ENCODE results near the gene FAM83C. TPM values are rescaled to one million over a fixed set of nuclear protein-coding genes. Genes with fewer than 3 reads are reported as not detected.
"Not testable (repeated sequence)": the region's sequence is repeated elsewhere in the genome, so short reads cannot be mapped to it uniquely, and the experiment has no call there.

FAM83C gene
- total RNA-seq, 1 experiment from 2014 or later, result not detected

DNA sequence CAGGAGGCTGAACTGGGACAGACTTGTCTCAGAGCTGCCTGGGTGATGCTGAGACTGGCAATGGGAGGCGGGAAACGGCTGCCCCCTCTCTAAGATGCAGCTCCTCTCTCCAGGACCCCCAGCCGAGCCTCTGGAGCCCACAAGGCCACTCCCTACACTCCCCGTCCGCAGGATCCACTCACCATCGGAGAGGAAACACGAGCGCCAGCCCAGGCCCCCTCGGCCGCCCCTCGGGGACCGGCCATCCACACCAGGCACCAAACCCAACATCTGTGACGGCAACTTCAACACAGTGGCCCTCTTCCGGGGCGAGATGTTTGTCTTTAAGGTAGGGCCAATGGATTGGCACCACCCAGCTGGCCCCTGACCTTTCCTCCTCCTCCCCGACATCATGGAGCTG is 25.1 kb downstream of the FAM83C start:
- DNase-seq (ENCODE audit: low read depth), result no peak

DNA sequence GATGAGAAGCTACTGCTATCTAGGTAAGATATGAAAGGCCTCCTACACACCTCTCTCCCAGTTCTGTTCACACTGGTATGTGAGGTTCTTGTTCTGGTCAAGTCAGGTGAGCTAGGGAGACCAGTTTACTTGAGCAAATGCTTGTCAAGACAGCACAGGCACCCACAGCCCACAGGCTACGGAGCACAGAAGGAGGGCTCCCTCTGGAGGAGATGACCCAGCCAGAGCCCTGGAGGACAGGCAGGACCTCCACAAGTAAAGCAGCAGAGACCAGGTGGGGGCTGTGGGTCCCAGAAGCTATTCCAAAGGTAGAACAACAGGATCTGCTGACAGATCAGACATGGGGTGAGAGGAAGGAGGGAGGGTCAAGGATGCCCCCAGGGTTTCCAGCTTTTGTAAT is 27.5 kb downstream of the FAM83C start:
- no peak for DNase-seq (ENCODE audit: low read depth)

GRCh38 chr20:35263532-35264341 is 28.5 kb downstream of the FAM83C start:
- no peak for DNase-seq (ENCODE audit: low read depth)

DNA sequence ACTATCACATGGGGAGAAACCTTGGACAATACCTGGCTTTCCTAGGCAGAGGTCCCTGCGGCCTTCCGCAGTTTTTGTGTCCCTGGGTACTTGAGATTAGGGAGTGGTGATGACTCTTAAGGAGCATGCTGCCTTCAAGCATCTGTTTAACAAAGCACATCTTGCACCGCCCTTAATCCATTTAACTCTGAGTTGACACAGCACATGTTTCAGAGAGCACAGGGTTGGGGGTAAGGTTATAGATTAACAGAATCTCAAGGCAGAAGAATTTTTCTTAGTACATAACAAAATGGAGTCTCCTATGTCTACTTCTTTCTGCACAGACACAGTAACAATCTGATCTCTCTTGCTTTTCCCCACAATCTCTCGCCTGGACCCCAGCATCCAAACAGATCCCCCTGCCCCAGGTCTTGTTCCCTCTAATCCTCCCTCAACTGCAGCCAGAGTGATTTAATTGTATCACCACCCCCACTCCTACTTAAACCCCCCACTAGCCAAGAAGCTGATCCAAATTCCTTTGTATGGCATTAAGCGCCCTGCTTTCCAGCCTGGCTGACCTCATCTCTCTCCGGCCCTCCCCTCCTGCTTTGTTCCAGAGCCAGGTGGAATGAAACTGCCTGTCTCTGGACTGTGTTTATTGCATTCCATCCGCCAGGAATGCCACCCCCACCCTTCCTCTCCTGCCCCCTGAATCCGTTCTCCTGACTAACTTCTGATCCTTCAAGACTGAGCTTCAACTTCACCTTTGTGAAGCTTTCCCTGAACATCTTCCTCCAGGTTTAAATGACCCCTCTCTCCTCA is 29.3 kb downstream of the FAM83C start:
- not testable (repeated sequence) for DNase-seq (ENCODE audit: low read depth)

DNA sequence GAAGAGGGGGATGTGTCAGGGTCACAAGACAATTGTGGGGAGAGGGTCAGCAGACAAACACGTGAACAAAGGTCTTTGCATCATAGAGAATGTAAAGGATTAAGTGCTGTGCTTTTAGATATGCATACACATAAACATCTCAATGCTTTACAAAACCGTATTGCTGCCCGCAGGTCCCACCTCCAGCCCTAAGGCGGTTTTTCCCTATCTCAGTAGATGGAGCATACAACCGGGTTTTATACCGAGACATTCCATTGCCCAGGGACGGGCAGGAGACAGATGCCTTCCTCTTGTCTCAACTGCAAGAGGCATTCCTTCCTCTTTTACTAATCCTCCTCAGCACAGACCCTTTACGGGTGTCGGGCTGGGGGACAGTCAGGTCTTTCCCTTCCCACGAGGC is 29.9 kb downstream of the FAM83C start:
- not testable (repeated sequence) for DNase-seq (ENCODE audit: low read depth)

DNA sequence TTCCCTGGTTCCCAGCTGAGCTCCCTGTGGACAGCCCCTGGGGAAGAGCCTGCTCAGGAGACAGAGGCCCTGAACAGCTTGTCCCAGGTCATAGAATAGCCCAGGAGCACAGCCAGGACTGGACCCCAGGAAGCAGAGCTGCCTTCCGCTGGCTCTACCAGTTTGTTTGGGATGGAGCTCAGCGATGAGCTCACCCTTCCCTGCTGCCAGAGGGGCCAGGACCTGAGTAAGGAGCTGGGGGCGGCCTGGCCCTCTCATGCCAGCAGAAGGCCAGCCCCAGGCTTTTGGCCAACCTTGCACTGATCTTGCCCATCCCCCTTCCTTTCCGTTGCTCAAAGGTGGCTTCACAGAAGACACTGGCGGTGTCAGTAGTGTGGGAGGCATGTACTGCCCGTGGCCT is 31.8 kb downstream of the FAM83C start:
- DNase-seq (ENCODE audit: low read depth), result no peak

GRCh38 chr20:35257175-35257909 is 34.9 kb downstream of the FAM83C start:
- peak; percentile 80 for DNase-seq (ENCODE audit: low read depth)

DNA sequence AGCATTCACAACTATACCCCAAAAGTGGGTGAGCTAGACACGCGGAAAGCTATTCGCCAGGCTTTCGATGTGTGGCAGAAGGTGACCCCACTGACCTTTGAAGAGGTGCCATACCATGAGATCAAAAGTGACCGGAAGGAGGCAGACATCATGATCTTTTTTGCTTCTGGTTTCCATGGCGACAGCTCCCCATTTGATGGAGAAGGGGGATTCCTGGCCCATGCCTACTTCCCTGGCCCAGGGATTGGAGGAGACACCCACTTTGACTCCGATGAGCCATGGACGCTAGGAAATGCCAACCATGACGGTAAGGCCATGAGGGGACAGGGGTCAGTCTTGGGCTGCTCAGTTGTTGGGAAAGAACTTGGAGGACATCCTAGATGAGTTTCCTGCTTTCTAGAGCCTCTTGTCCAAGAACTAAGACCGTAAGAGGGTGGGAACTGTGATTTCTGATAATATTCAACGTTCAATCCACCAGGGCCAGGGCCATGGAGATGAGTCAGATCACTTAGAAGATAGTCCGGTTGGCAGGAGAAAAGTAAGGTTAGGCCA is 37.7 kb downstream of the FAM83C start:
- no peak for DNase-seq (ENCODE audit: low read depth)

DNA sequence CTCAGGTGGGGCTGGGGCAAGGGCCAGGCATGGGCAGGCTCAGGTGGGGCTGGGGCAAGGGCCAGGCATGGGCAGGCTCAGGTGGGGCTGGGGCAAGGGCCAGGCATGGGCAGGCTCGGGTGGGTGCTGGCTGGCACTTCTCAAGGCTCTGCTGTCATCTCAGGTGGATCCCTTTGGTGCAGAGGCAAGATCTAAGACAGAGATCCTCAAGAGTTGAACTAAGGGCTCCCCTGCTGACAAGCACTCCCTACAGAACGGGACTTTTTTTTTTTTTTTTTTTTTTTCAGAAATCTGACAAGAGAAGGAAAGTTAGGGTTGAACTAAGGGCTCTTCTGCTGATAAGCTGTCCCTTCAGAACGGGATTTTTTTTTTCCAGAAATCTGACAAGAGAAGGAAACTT is 39.2 kb downstream of the FAM83C start:
- no peak for DNase-seq (ENCODE audit: low read depth)

GRCh38 chr20:35252598-35252997 is 39.6 kb downstream of the FAM83C start:
- not testable (repeated sequence) for DNase-seq (ENCODE audit: low read depth)

DNA sequence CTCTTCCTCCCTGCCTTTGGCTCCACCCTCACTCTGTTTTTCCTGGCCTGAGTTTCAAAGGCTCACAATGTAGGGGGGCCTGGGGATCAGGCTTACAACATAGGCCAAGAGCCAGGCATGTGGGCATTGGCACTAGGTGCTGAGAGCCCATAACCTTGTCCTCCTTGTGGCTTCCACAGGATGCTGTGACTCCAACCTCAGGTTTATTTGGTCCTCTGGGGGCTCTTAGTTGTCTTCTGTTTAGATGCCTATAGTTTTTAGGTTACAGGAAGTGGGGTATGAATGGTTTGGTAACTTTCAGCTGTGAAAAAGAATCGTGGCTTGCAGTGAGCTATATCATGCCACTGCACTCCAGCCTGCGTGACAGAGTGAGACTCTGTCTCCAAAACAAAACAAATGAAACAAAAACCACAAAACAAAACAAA is 40.2 kb downstream of the FAM83C start:
- DNase-seq (ENCODE audit: low read depth), result no peak

- no peak for DNase-seq (ENCODE audit: low read depth)
Measured at GRCh38 chr20:35251613-35251940, 40.6 kb downstream of the FAM83C start.

DNA sequence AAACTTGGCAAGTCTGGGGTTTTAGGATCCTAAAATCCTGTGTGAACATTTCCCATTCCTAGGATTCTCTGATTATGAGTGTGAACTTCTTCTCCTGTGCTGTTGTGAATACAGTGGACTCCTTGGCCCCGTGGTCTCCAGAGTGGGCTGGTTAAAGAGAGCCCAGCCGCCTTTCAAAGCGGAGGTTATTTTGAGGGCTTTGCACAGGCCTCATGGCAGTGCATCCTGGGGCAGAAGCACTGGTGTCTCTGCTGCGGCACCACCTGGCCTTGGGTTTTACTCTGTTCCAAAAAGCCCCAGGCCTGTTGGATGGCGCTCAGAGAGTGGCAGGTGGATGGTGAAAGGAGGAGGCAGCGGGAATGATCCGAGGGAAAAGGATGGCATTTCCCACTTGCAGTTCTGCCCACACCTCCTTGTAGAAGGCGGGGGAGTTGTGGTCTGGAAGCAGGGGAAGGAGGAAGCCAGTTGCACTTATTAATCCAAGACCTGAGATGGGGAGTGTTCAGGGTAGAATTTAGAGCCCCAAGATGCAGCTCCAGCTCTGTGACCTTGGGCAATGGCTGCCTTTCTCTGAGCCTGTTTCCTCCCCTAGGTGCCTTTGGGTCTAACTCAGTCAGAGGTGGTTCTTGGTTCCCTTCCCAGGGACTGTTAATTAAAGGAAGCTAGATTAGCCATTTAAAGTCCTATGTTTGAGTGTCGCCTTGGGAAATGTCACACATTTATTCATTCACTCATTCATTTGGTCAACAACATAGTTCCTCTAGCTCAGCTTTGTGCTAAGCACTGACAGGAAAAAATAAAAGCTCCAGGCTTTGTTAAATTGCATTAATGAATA is 43.4 kb downstream of the FAM83C start:
- no peak for DNase-seq (ENCODE audit: low read depth)

- DNase-seq (ENCODE audit: low read depth), result no peak
Measured at GRCh38 chr20:35246723-35247122, 45.5 kb downstream of the FAM83C start.

DNA sequence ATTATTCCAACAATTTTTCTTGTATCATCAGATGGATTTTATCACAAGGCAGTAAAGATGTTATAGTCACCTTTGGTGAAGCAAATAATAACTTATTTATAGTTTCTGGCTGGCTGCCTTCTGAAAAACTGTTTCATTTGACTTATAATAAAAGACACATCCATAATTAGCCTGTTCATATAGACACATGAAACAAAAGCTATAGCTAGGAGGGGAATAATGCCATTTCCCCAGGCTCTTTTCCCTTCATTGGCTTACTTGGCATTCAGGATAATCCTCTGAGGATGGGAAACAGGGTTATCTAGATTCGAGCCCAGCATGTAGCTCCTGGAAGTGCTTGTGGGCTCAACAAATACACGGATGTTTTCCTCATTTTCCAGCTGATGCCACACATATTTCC is 48.2 kb downstream of the FAM83C start:
- no peak for DNase-seq (ENCODE audit: low read depth)

GRCh38 chr20:35243317-35243716 is 48.9 kb downstream of the FAM83C start:
- DNase-seq (ENCODE audit: low read depth), result no peak

- no peak for DNase-seq (ENCODE audit: low read depth)
Measured at GRCh38 chr20:35240811-35241293, 51.4 kb downstream of the FAM83C start.

GRCh38 chr20:35240083-35240810 is 52.0 kb downstream of the FAM83C start:
- no peak for DNase-seq (ENCODE audit: low read depth)

DNA sequence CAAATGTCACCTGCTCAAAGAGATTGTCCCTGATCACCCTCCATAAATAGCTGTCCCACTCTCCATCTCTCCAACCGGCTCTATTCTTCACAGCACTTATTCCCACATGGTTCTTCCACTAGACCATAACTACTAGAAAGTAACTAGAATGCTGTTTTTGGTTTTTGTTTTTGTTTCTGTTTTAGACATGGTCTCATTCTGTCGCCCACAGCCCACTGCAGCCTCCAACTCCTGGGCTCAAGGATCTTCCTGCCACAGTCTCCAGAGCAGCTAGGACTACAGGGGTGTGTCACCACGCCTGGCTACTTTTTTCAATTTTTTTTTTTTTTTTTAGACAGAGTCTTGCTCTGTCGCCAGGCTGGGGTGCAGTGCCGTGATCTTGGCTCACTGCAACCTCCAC is 53.5 kb downstream of the FAM83C start:
- DNase-seq (ENCODE audit: low read depth), result no peak

GRCh38 chr20:35238170-35238569 is 54.1 kb downstream of the FAM83C start:
- peak; percentile 52 for DNase-seq (ENCODE audit: low read depth)

Measured in RPMI7951 (cell line).